Measurements from ENCODE around the gene ARRDC3. TPM values are rescaled to one million over a fixed set of nuclear protein-coding genes. Genes with fewer than 3 reads are reported as not detected.

Gene ARRDC3
- total and polyA plus RNA-seq, 2 experiments from 2014 or later, result 11.9 to 16.5 TPM

DNA sequence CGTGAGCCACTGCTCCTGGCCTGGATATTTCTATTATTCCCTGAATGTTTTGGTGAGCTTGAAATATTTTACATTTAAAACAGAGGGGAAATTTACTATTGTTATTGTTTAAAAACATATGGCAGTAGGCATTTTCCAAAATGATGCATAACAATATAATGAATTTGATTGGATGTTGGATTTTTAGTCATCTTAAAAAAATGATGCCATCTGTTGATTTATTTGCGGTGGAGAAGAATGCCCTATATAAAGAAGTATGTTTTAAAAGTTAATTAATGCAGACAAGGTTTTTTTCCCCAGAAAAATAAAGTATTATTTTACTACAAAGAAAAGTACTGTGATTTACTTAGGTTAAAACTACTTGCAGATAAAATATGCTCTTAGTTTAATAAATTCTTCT lies 33.4 kb upstream of the ARRDC3 start:
- Histone ChIP-seq H3F3A (replicated peaks; ENCODE audit: low read depth) (no peaks in the 10 kb centered on the region), H2AFZ (no peak overlapping the region), H3K36me3 (ENCODE audit: insufficient read depth) (no peaks in the 10 kb centered on the region), H3K27me3 (ENCODE audit: insufficient read depth) (no peaks in the 10 kb centered on the region), H3K4me3 (no peak overlapping the region), H3K27ac (ENCODE audit: low read depth) (no peak overlapping the region), H3K79me2 (replicated peaks; ENCODE audit: insufficient read depth) (no peaks in the 10 kb centered on the region), H3K4me2 (no peak overlapping the region), H3K9me2 (ENCODE audit: insufficient read depth) (no peaks in the 10 kb centered on the region), H4K20me1 (replicated peaks; ENCODE audit: insufficient read depth) (no peaks in the 10 kb centered on the region), H3K4me1 (ENCODE audit: insufficient read depth) (peaks cover 7% of the 10 kb centered on the region)
- no peak overlapping the region for H3K4me3 Mint-ChIP-seq
- no peaks in the 10 kb centered on the region for H3K36me3 Mint-ChIP-seq (ENCODE audit: low read depth)
- no peak overlapping the region; the same call in 1 of the 2 replicates for H3K27ac Mint-ChIP-seq
- peaks cover 10% of the 10 kb centered on the region for H3K4me1 Mint-ChIP-seq
- peaks cover 2% of the 10 kb centered on the region for H3K27me3 Mint-ChIP-seq (ENCODE audit: insufficient read depth, low read depth, poor library complexity)
- TF ChIP-seq POLR2AphosphoS5 (IDR thresholded peaks at IDR 0.05; ENCODE audit: low read depth) (no peak), CREB1 (CRISPR knock-in tag; IDR thresholded peaks at IDR 0.05; ENCODE audit: low read depth) (no peak), STAT1 (IDR thresholded peaks at IDR 0.05; ENCODE audit: unreplicated experiment) (no peak)
- TF ChIP-seq, protein P1, sequence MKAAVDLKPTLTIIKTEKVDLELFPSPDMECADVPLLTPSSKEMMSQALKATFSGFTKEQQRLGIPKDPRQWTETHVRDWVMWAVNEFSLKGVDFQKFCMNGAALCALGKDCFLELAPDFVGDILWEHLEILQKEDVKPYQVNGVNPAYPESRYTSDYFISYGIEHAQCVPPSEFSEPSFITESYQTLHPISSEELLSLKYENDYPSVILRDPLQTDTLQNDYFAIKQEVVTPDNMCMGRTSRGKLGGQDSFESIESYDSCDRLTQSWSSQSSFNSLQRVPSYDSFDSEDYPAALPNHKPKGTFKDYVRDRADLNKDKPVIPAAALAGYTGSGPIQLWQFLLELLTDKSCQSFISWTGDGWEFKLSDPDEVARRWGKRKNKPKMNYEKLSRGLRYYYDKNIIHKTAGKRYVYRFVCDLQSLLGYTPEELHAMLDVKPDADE (IDR thresholded peaks at IDR 0.05), result no peak
- ATAC-seq (no peak), DNase-seq (ENCODE audit: low spot score) (no peak)
- H3K9me3 Mint-ChIP-seq, result no peaks in the 10 kb centered on the region

DNA sequence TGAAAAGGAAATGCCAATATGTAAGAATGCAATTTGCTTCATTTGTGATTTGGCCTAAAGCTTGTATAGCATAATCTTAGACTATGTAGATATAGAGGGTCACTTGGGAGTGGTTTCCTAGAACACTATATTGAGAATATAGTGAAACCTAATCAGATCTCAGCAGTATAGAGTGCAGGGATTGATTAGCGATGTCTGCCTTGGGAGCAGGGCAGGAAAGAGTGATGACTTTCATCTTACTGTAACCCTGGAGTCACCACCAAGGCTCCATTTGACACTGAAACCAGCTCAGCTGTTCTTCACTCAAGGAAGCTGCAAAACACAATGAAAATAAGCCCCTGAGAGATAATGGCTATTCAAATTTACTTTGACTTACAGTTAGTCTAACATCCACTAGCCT lies 26.2 kb upstream of the ARRDC3 start:
- no peaks in the 10 kb centered on the region; the same call in 2 of the 3 replicates for H3K9me3 Mint-ChIP-seq
- no peaks in the 10 kb centered on the region for H3K36me3 Mint-ChIP-seq (ENCODE audit: low read depth)
- Histone ChIP-seq H3F3A (replicated peaks; ENCODE audit: low read depth) (no peaks in the 10 kb centered on the region), H3K79me2 (replicated peaks; ENCODE audit: insufficient read depth) (no peaks in the 10 kb centered on the region), H3K4me1 (ENCODE audit: insufficient read depth) (no peaks in the 10 kb centered on the region), H2AFZ (no peak overlapping the region), H3K4me3 (no peak overlapping the region), H3K4me2 (no peak overlapping the region), H3K36me3 (ENCODE audit: insufficient read depth) (no peaks in the 10 kb centered on the region), H4K20me1 (replicated peaks; ENCODE audit: insufficient read depth) (no peaks in the 10 kb centered on the region), H3K9me2 (ENCODE audit: insufficient read depth) (peaks cover 4% of the 10 kb centered on the region; the same call in 1 of the 2 replicates), H3K27ac (ENCODE audit: low read depth) (no peak overlapping the region), H3K27me3 (ENCODE audit: insufficient read depth) (no peaks in the 10 kb centered on the region)
- DNase-seq (ENCODE audit: low spot score), result no peak
- no peaks in the 10 kb centered on the region for H3K4me1 Mint-ChIP-seq
- no peak overlapping the region for H3K27ac Mint-ChIP-seq
- H3K27me3 Mint-ChIP-seq (ENCODE audit: insufficient read depth, low read depth, poor library complexity), result peaks cover 5% of the 10 kb centered on the region
- no peak for ATAC-seq
- no peak overlapping the region for H3K4me3 Mint-ChIP-seq
- no peak for TF ChIP-seq ZNF114 (CRISPR knock-in tag; IDR thresholded peaks at IDR 0.05)

DNA sequence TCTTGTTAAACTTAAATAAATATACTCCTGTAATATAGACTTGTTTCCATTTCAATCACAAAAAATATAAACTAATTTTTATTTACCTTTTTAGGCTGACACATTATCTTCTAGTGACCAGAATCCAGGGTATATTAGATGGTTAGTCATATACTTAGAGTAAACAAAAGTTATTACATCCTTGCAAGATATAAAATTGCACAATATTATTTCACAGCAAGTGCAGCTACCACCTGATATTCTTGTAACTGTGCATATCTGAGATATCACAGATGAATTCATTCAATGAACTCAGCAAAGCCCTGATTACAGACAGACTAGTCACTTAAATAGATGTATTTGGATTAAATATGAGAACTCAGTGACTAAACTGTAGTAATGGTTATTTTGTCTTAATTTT lies 25.6 kb upstream of the ARRDC3 start:
- H3K36me3 Mint-ChIP-seq (ENCODE audit: low read depth), result no peaks in the 10 kb centered on the region
- TF ChIP-seq NANOG (IDR thresholded peaks at IDR 0.05; ENCODE audit: borderline replicate concordance), result no peak
- TF ChIP-seq, protein P2, sequence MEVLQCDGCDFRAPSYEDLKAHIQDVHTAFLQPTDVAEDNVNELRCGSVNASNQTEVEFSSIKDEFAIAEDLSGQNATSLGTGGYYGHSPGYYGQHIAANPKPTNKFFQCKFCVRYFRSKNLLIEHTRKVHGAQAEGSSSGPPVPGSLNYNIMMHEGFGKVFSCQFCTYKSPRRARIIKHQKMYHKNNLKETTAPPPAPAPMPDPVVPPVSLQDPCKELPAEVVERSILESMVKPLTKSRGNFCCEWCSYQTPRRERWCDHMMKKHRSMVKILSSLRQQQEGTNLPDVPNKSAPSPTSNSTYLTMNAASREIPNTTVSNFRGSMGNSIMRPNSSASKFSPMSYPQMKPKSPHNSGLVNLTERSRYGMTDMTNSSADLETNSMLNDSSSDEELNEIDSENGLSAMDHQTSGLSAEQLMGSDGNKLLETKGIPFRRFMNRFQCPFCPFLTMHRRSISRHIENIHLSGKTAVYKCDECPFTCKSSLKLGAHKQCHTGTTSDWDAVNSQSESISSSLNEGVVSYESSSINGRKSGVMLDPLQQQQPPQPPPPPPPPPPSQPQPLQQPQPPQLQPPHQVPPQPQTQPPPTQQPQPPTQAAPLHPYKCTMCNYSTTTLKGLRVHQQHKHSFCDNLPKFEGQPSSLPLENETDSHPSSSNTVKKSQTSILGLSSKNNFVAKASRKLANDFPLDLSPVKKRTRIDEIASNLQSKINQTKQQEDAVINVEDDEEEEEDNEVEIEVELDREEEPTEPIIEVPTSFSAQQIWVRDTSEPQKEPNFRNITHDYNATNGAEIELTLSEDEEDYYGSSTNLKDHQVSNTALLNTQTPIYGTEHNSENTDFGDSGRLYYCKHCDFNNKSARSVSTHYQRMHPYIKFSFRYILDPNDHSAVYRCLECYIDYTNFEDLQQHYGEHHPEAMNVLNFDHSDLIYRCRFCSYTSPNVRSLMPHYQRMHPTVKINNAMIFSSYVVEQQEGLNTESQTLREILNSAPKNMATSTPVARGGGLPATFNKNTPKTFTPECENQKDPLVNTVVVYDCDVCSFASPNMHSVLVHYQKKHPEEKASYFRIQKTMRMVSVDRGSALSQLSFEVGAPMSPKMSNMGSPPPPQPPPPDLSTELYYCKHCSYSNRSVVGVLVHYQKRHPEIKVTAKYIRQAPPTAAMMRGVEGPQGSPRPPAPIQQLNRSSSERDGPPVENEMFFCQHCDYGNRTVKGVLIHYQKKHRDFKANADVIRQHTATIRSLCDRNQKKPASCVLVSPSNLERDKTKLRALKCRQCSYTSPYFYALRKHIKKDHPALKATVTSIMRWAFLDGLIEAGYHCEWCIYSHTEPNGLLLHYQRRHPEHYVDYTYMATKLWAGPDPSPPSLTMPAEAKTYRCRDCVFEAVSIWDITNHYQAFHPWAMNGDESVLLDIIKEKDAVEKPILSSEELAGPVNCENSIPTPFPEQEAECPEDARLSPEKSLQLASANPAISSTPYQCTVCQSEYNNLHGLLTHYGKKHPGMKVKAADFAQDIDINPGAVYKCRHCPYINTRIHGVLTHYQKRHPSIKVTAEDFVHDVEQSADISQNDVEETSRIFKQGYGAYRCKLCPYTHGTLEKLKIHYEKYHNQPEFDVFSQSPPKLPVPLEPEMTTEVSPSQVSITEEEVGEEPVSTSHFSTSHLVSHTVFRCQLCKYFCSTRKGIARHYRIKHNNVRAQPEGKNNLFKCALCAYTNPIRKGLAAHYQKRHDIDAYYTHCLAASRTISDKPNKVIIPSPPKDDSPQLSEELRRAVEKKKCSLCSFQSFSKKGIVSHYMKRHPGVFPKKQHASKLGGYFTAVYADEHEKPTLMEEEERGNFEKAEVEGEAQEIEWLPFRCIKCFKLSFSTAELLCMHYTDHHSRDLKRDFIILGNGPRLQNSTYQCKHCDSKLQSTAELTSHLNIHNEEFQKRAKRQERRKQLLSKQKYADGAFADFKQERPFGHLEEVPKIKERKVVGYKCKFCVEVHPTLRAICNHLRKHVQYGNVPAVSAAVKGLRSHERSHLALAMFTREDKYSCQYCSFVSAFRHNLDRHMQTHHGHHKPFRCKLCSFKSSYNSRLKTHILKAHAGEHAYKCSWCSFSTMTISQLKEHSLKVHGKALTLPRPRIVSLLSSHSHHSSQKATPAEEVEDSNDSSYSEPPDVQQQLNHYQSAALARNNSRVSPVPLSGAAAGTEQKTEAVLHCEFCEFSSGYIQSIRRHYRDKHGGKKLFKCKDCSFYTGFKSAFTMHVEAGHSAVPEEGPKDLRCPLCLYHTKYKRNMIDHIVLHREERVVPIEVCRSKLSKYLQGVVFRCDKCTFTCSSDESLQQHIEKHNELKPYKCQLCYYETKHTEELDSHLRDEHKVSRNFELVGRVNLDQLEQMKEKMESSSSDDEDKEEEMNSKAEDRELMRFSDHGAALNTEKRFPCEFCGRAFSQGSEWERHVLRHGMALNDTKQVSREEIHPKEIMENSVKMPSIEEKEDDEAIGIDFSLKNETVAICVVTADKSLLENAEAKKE (CRISPR knock-in tag; IDR thresholded peaks at IDR 0.05), result no peak
- TF ChIP-seq ZNF114 (CRISPR knock-in tag; IDR thresholded peaks at IDR 0.05), result no peak
- TF ChIP-seq, protein P1 (IDR thresholded peaks at IDR 0.05), result no peak

More for the DNA sequence above, 25.6 kb upstream of the ARRDC3 start:
- Mint-ChIP-seq H3K4me1 (no peaks in the 10 kb centered on the region; the same call in 2 of the 3 replicates), H3K27me3 (ENCODE audit: insufficient read depth, low read depth, poor library complexity) (peaks cover 5% of the 10 kb centered on the region), H3K27ac (no peak overlapping the region), H3K9me3 (no peaks in the 10 kb centered on the region; the same call in 2 of the 3 replicates), H3K4me3 (no peak overlapping the region)
- Histone ChIP-seq H3F3A (replicated peaks; ENCODE audit: low read depth) (no peaks in the 10 kb centered on the region), H3K27me3 (ENCODE audit: insufficient read depth) (no peaks in the 10 kb centered on the region), H4K20me1 (replicated peaks; ENCODE audit: insufficient read depth) (no peaks in the 10 kb centered on the region), H3K79me2 (replicated peaks; ENCODE audit: insufficient read depth) (no peaks in the 10 kb centered on the region), H3K9me2 (ENCODE audit: insufficient read depth) (peaks cover 4% of the 10 kb centered on the region; the same call in 1 of the 2 replicates), H3K36me3 (ENCODE audit: insufficient read depth) (no peaks in the 10 kb centered on the region), H3K4me2 (no peak overlapping the region), H3K27ac (ENCODE audit: low read depth) (no peak overlapping the region), H3K4me1 (ENCODE audit: insufficient read depth) (no peaks in the 10 kb centered on the region), H2AFZ (no peak overlapping the region), H3K4me3 (no peak overlapping the region)
- no peak for DNase-seq (ENCODE audit: low spot score)
- ATAC-seq, result no peak
